ENCODE results near the gene ASB16.
"Not testable (repeated sequence)": the region's sequence is repeated elsewhere in the genome, so short reads cannot be mapped to it uniquely, and the experiment has no call there.

ASB16 gene

GRCh38 chr17:44147812-44148211, 22.7 kb upstream of the ASB16 start:
- DNase-seq, result no peak

DNA sequence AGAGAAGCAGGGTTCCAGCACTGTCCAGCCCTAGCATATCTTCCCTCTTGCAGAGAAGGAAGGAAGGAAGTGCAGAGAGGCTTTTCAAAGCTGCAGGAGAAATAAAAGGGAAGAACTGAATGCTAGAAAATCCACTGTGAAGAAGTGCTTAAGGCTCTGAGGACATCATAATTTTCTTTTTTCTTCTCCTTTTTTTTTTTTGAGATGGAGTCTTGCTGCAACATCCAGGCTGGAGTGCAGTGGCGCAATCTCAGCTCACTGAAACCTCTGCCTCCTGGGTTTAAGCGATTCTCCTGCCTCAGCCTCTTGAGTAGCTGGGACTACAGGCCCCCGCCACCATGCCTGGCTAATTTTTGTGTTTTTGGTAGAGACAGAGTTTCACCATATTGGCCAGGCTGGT, 21.4 kb upstream of the ASB16 start:
- DNase-seq, result not testable (repeated sequence)

- no peak for DNase-seq
These were observed 20.7 kb upstream of the ASB16 start for GRCh38 chr17:44149750-44150329.

DNA sequence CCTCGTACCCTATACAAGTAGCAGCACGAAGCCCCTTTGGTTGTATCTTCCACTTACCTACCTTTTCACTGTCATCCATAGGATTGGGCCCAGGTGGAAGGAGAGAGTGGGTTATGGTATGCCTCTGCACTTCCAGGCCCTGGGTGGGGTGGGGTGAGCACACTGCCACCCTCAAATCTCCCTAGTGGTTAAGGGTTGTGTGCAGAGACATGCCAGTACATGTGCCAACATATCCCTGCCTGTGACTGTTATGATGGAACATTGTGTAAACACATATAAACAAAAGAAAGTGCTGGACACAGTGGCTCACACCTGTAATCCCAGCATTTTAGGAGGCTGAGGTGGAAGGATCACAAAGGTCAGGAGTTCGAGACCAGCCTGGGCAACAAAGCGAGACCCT, 17.6 kb upstream of the ASB16 start:
- no peak for DNase-seq

DNA sequence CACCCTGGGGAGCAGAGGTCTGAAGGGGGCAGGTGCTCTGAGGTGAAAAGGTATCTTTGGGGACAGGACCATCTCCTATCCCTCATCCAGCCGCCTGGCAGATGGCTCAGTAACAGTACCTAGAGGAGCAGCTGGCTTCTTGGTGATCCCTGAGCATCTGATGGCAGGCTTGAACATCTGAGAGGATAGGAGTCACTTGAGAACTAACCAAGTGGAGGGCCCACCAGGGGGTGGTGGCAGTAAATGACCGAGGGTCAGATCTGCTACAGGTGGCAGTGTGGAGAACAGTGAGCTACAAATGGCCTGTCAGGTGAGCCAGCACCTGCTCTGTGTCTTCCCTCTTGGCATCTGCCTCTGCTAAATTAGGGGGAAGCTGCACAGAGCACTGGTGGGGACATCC, 15.0 kb upstream of the ASB16 start:
- no peak for DNase-seq

GRCh38 chr17:44159519-44160210, 10.8 kb upstream of the ASB16 start:
- no peak for DNase-seq

DNA sequence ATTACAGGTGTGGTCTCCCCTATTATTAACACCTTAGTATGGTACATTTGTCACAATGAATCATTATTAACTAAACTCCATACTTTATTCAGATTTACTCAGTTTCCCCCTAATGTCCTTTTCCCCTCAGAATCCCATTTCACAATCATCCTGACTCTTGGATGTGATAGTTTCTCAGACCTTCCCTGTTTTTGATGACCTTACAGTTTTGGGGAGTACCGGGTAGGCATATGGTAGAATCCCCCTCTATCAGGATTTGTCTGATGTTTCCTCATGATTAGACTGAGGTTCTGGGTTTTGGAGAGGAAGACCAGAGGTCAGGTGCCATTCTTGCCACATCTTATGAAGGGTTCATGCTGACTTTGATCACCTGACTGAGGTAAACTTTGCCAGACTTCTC, 6.0 kb upstream of the ASB16 start:
- no peak for DNase-seq

DNA sequence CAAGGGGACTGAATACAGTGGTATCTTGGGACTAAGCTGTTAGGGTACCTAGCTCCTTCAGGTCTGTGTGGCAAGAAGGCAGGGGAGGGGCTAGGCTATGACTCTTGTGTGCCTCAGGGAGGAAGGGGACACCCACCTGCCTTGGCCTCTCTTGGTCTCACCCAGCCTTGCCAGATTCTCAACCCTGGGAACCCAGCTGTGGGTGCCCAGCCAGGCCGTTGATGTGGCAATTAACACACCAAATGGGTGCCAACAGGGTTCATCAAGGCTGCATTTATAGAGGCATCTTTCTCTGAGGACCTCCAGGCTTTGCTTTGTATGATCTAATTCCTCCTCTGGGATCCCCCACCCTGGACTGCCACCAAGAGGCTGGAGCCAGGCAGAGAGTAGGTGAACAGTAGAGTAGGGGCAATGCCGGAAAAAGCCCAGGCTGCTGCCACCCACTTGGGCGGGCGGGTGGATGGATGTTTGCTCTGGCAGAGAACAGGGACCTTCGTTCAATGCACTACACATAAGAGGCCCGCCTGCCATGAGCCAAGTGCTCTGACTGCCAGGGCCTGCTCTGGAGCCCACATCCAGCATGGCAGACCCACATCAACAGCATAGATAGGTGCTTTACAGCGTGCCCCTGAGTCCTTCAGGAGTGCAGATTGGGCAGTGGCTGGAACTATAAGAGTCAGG, 3.2 kb upstream of the ASB16 start:
- DNase-seq, result no peak

DNA sequence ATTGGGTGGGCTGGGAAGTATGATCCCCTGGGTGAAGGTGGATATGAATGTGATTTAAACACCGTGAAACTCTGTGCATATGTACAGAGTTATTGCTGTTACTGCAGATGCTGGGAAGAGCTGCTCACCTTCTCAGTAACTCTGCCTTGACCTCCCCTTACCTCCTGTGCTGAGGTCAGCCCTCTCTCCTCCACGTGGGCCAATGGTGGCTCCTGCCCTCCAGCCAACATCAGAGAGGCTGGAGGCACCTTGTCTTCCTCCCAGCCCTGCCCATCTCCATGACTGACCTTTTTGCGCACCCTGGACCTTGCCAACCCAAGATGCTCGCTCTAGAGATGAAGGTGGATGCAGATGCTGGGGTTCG, 387 bp upstream of the ASB16 start:
- DNase-seq, result no peak

DNA sequence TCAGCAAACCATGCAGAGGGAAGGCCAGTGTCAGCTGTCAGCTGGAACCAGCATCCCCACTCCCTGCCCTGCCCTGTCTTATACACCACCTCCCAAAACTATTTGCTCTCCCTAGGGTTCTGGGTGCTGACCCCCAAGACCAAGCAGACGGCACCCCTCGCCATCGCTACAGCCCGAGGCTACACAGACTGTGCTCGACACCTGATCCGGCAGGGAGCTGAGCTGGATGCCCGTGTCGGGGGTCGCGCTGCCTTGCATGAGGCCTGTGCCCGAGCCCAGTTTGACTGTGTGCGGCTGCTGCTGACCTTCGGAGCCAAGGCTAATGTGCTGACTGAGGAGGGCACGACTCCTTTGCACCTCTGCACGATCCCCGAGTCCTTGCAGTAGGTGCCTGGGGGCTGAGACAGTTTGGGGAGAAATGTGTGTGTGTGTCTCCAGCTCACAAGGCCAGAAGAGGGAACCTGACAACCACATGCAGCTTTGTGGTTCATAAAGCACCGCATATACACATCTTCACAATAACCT, 1.5 kb downstream of the ASB16 start:
- no peak for DNase-seq

DNA sequence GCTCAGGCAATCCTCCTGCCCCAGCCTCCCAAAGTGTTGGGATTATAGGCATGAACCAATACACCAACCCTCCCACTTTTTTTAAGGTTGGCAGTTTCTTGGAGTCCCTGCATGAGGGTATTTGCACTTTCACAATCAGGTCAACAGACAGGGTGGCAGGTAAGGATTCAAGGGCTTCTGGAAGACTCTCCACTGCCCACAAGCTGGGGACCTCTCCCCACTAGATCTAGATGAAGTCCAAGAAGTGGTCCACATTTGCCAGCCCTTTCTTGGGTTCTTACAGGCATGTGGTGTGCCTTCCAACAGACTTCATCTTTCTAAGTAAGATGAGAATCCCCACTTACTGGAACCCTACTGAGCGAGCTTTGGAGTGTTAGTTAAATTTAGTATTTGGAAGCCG, 3.9 kb downstream of the ASB16 start:
- DNase-seq, result no peak

GRCh38 chr17:44176257-44176656, 5.8 kb downstream of the ASB16 start:
- DNase-seq, result no peak

- no peak for DNase-seq
These were observed 6.4 kb downstream of the ASB16 start for GRCh38 chr17:44176671-44177501.

DNA sequence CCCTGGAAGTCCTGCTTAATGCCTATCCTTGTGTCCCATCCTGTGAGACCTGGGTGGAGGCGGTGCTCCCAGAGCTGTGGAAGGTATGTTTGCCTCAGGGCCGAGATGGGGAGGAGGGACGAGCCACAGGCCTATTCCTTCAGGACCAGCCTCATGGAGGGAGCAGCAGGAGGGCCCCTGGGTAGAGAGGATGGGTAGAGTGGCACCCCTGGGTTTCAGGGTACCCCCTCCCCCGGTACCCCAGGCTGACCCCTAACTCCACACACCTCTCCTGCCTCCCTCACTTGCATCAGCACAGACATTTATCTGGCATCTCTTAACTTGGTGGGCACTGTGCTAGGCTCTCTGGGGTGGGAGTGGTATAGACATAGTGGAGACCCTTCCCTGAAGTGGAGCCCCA, 7.1 kb downstream of the ASB16 start:
- no peak for DNase-seq

GRCh38 chr17:44178133-44178532, 7.6 kb downstream of the ASB16 start:
- no peak for DNase-seq

DNA sequence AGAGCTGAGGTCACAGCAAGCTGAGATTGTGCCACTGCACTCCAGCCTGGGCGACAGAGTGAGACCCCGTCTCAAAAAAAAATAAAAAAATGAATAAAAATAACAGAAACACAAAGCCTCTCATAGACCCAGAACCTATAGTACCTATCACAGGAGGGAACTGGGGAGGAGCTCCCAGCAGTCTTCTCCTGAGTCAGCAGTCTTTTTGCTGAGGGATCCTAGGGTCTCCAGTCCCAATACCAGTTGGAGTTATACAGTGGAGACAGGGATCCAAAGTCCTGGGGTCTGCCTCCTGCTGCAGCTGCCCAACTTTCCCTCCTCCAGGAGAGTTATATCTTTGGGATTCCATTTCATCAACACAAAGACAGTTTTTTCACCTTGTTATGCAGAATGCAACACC, 12.5 kb downstream of the ASB16 start:
- no peak for DNase-seq

- no peak for DNase-seq
These were observed 13.8 kb downstream of the ASB16 start for GRCh38 chr17:44184212-44184810.

- DNase-seq, result peak; percentile 100
These were observed 16.0 kb downstream of the ASB16 start, which contains the start of gene TMUB2 for GRCh38 chr17:44186307-44187130. Gene TMUB2, plus strand, starts transcription at chr17:44186972. Its CDS starts 737 bp downstream, at chr17:44187709.

- peak; percentile 16 for DNase-seq
These were observed 16.8 kb downstream of the ASB16 start for GRCh38 chr17:44187131-44187899.

DNA sequence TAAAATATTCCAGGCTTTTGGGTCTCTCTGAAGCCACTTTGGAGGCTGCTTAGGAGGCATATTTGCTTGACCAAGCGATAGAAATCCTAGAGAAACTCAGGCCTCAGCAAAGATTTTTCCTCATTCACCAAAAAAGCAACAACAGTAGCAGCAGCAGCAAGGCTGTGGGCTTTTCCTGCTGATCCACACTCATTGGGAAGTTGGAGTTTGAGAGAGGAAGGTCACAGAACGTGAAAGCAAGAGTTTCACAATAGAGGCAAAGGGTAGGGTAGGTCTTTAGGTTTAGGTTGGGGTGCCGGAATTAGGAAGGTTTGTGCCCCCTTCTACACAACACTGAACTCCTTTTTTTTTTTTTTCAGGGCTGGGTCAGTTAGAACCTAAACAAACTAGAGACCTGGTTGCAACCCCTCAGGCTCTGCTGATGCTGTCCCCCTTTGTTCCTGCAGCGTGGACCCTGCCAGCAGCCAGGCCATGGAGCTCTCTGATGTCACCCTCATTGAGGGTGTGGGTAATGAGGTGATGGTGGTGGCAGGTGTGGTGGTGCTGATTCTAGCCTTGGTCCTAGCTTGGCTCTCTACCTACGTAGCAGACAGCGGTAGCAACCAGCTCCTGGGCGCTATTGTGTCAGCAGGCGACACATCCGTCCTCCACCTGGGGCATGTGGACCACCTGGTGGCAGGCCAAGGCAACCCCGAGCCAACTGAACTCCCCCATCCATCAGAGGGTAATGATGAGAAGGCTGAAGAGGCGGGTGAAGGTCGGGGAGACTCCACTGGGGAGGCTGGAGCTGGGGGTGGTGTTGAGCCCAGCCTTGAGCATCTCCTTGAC, 18.3 kb downstream of the ASB16 start:
- DNase-seq, result no peak

Data from HCEC 1CT (cell line).